Retinal pigment epithelial cell (primary cell): ENCODE measurements around the gene PCTP.

Experiments used
- DNase-seq: peaks from one replicate; pipeline ENCODE4 v3.0.0-alpha.2; 2010; ENCODE audit warnings: low read depth
- H3K4me3 ChIP-seq: 2 replicates; pipeline ENCODE4 v1.5.1; 2011; ENCODE audit warnings: mild to moderate bottlenecking, low read length, control low read depth, moderate library complexity
- CTCF ChIP-seq: conservative IDR thresholded peaks from 2 replicates; pipeline ENCODE4 v1.5.1; 2011; ENCODE audit warnings: low read depth, low read length, control low read depth, inconsistent platforms

PCTP gene

GRCh38 chr17:55734128-55734781 is 16.6 kb upstream of the PCTP start:
- no peak for DNase-seq

DNA sequence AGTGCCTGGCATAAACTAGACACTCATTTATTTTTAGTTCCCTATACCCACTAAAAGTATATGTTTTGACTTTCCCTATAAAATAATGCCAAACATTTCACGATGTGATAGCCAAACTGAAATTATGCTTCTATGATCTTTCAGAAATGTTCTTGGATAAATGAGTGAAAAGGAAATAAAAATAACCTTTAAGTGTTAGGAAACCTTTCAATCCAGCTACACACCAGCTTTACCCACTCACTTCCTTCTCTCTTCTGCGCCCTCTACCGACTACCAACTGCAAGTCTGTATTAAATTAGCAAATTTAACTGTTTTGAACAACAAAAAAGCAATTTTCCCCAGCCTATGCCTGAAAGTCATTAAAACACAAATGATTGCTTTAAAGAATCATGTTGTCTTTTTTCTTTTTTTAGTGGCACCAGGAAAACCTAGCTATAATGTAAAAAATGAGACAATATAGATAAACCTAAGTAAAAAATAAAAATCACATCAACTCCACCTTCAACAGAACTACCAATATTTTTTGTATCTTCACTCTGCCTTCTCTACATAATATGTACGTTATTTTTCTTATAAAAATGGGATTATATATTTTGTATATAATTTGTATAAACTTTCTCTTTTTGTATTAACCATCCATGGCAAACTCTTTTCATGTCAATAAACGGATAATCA is 15.0 kb upstream of the PCTP start:
- peak; percentile 83 for TF ChIP-seq CTCF
- DNase-seq: no peak
- no peak overlapping the region for H3K4me3 ChIP-seq

More at GRCh38 chr17:55734128-55734781, 16.6 kb upstream of the PCTP start:
- no peak overlapping the region for H3K4me3 ChIP-seq
- no peak for TF ChIP-seq CTCF

GRCh38 chr17:55737976-55738501 is 12.8 kb upstream of the PCTP start:
- no peak for DNase-seq
- H3K4me3 ChIP-seq: no peak overlapping the region

DNA sequence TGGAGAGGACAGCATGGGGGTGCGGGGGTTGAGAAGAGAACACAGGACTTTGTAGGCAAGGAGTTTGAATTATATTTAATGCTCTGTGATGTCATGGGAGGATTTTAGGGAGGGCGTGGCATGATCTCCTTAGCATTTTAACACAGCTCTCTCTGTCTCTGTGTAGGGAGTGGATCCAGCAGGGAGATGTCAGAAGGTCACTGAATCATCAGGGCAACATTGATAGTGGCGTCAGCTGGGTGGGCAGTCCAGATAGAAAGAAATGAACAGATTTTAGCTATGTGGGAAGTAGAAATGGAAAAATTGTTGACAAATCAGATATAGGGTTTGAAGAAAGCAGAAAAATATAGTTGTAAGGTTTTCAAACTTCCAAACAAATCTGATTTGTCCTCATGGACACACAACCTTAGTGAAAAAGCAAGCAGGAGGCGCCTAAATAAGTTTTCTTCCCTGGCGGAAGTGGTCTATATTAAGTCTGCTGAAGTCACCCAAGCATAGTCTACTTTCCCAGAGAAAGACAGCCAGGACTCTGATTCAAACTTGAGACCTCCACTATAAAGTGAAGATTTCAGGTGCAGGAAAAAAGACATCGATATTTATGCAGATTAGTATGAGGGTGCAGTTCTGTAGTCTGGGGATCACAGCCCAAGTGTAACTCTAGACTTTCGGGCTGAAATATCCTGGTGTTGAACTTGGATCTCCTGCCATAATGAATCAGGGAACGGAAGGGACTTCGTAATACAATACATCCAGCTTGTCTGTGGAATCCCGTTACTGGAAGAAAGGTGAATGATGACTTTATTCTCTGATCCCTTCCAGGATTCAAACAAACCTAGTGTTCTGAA is 10.1 kb upstream of the PCTP start:
- TF ChIP-seq CTCF: no peak
- no peak for DNase-seq
- no peak overlapping the region for H3K4me3 ChIP-seq

More at GRCh38 chr17:55737976-55738501, 12.8 kb upstream of the PCTP start:
- no peak for TF ChIP-seq CTCF

DNA sequence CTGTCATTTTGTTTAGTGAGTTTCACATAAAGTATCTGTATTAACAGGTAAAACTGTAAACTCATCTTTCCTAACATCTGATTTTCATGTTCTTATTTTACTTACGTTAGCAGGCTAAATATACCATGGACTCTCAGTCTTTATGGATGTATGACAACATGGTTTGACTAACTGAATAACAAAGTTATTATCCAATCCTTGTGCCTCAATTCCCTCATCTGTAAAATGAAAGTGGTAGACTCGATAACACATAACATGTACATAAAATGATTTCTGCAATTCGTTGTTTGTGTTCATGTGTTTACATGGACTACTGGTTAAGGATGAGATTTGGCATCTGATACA is 9.5 kb upstream of the PCTP start:
- DNase-seq: no peak
- H3K4me3 ChIP-seq: no peak overlapping the region
- no peak for TF ChIP-seq CTCF

- H3K4me3 ChIP-seq: no peak overlapping the region
- no peak for TF ChIP-seq CTCF
- DNase-seq: no peak
These were observed 8.4 kb upstream of the PCTP start for GRCh38 chr17:55742272-55743102.
